ENCODE data around the gene PTF1A. TPM values are rescaled to one million over a fixed set of nuclear protein-coding genes. Genes with fewer than 3 reads are reported as not detected.

The PTF1A gene
- total and polyA plus RNA-seq, 9 of the 15 experiments (the other 6 are each of a cell fraction or from before 2014, with no cell fraction given): not detected

- no peak for TF ChIP-seq ZNF24 (IDR thresholded peaks at IDR 0.05)
- TF ChIP-seq NCOA1 (IDR thresholded peaks at IDR 0.05; ENCODE audit: low read depth): no peak
- TF ChIP-seq, protein P1, sequence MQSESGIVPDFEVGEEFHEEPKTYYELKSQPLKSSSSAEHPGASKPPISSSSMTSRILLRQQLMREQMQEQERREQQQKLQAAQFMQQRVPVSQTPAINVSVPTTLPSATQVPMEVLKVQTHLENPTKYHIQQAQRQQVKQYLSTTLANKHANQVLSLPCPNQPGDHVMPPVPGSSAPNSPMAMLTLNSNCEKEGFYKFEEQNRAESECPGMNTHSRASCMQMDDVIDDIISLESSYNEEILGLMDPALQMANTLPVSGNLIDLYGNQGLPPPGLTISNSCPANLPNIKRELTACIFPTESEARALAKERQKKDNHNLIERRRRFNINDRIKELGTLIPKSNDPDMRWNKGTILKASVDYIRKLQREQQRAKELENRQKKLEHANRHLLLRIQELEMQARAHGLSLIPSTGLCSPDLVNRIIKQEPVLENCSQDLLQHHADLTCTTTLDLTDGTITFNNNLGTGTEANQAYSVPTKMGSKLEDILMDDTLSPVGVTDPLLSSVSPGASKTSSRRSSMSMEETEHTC (IDR thresholded peaks at IDR 0.05): no peak
Observed at GRCh38 chr10:23186178-23186577, 5.9 kb upstream of the PTF1A start (continued).

- BruUV-seq (replicated peaks): no TSS peak
- in situ Hi-C loops (cut with MboI): no loop called here
- no peak overlapping the region for H2AFZ ChIP-seq (ENCODE audit: low read depth, low read length)
- ATAC-seq (no peak), DNase-seq (ENCODE audit: extremely low read depth in 1 of 4, low spot score in 3 of 4) (no peak), FAIRE-seq (no peak)
- intact Hi-C loops (cut with micrococcal nuclease): no loop called here
- no peak overlapping the region for H3K4me2 ChIP-seq (ENCODE audit: insufficient read depth, low read length)
- no peak overlapping the region for H3K27ac ChIP-seq (ENCODE audit: extremely low read depth, low read depth, low read length)
- H3K9me1 ChIP-seq (ENCODE audit: control insufficient read depth, insufficient read depth, low read length): no peaks in the 10 kb centered on the region
- 0% methylated on average over 5 of the region's 5 CpGs for WGBS (ENCODE audit: insufficient coverage, low coverage, missing lambda C conversion rate)
- no peak overlapping the region for H3K9ac ChIP-seq (ENCODE audit: insufficient read depth in 1 of 2, low read depth in 2 of 2, low read length in 2 of 2)
- no peaks in the 10 kb centered on the region; a peak in 1 of 5 replicates for H3K27me3 ChIP-seq (ENCODE audit: control insufficient read depth in 2 of 2, insufficient read depth in 2 of 2, low read length in 2 of 2)
- POLR2A ChIA-PET: no interaction called here
- TF ChIP-seq, protein P2, sequence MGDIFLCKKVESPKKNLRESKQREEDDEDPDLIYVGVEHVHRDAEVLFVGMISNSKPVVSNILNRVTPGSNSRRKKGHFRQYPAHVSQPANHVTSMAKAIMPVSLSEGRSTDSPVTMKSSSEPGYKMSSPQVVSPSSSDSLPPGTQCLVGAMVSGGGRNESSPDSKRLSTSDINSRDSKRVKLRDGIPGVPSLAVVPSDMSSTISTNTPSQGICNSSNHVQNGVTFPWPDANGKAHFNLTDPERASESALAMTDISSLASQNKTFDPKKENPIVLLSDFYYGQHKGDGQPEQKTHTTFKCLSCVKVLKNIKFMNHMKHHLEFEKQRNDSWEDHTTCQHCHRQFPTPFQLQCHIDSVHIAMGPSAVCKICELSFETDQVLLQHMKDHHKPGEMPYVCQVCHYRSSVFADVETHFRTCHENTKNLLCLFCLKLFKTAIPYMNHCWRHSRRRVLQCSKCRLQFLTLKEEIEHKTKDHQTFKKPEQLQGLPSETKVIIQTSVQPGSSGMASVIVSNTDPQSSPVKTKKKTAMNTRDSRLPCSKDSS (IDR thresholded peaks at IDR 0.05; ENCODE audit: low read depth, partially characterized antibody): no peak
- TF ChIP-seq TAL1 (IDR thresholded peaks at IDR 0.05): no peak
- no peak for TF ChIP-seq LARP7 (IDR thresholded peaks at IDR 0.05)
- no peak for TF ChIP-seq CBX5 (IDR thresholded peaks at IDR 0.05; ENCODE audit: borderline replicate concordance, low read depth)
- TF ChIP-seq ELF2 (CRISPR knock-in tag; IDR thresholded peaks at IDR 0.05): no peak
- TF ChIP-seq RBM17 (IDR thresholded peaks at IDR 0.05; ENCODE audit: borderline replicate concordance, low read depth, low read length): no peak
- no peak for TF ChIP-seq ZSCAN32 (CRISPR knock-in tag; IDR thresholded peaks at IDR 0.05)
- TF ChIP-seq DNMT1 (IDR thresholded peaks at IDR 0.05): no peak
- no peaks in the 10 kb centered on the region for H4K20me1 ChIP-seq (replicated peaks; ENCODE audit: control insufficient read depth, insufficient read depth, low read length)
- H3K9me3 ChIP-seq (replicated peaks; ENCODE audit: control insufficient read depth, insufficient read depth, low read depth, low read length): no peaks in the 10 kb centered on the region
- no peaks in the 10 kb centered on the region for H3K36me3 ChIP-seq (ENCODE audit: control insufficient read depth, insufficient read depth, low read length)
- no peaks in the 10 kb centered on the region; a peak in 1 of 5 replicates for H3K4me1 ChIP-seq (replicated peaks in 1 of 2; ENCODE audit: control insufficient read depth in 2 of 2, insufficient read depth in 2 of 2, low read length in 2 of 2)
- CTCF ChIA-PET (ENCODE audit: low intra/inter-chr PET ratio): no interaction called here
- no peaks in the 10 kb centered on the region for H3K79me2 ChIP-seq (ENCODE audit: control insufficient read depth, insufficient read depth, low read length)
- H3K4me3 ChIP-seq: no peak overlapping the region
Observed at GRCh38 chr10:23186697-23187096, 5.4 kb upstream of the PTF1A start.
